CD4-positive, CD25-positive, alpha-beta regulatory T cell (primary cell): ENCODE data around the gene HOXB7. TPM values are rescaled to one million over a fixed set of nuclear protein-coding genes. Genes with fewer than 3 reads are reported as not detected.

ENCODE experiments used
- ATAC-seq, 2 donors: fragments of 150-1000 bp; cut with Tn5 transposase; one replicate each; pipeline ENCODE4 v1.10.0; 2021; ENCODE audit warnings: low read depth in 2 of 2, moderate number of reproducible peaks in 2 of 2, moderate library complexity in 1 of 2
- DNase-seq, 3 donors: peaks; one replicate each; pipeline versions ENCODE4 v3.0.0 to v3.0.0-alpha.2; 2012 to 2022; ENCODE audit warnings: mixed read lengths in 1 of 3
- H3K27ac ChIP-seq: one replicate; pipeline ENCODE4 v1.7.0; 2013; ENCODE audit warnings: mild to moderate bottlenecking, low read length; ENCODE audit not compliant: insufficient read depth, poor library complexity, severe bottlenecking
- H3K27me3 ChIP-seq: one replicate; pipeline ENCODE4 v1.7.0; 2013; ENCODE audit warnings: low read length; ENCODE audit not compliant: control insufficient read depth, insufficient read depth
- H3K36me3 ChIP-seq: one replicate; pipeline ENCODE4 v1.7.0; 2013; ENCODE audit warnings: mild to moderate bottlenecking, low read length, moderate library complexity; ENCODE audit not compliant: control insufficient read depth, insufficient read depth
- H3K4me1 ChIP-seq: 2 replicates; pipeline ENCODE4 v1.7.0; 2013; ENCODE audit warnings: mild to moderate bottlenecking, low read length; ENCODE audit not compliant: insufficient read depth, control insufficient read depth, poor library complexity, severe bottlenecking
- H3K4me3 ChIP-seq: one replicate; pipeline ENCODE4 v1.7.0; 2013; ENCODE audit warnings: low read depth, mild to moderate bottlenecking, low read length, moderate library complexity
- H3K9me3 ChIP-seq, 2 experiments: 1 replicate in 1 of 2; 2 replicates in 1 of 2; pipeline ENCODE4 v1.7.0; 2013; ENCODE audit warnings: low read length in 2 of 2, mild to moderate bottlenecking in 1 of 2, moderate library complexity in 1 of 2; ENCODE audit not compliant: control insufficient read depth in 2 of 2
- H3K27ac Mint-ChIP-seq, 3 donors: one replicate each; pipeline ENCODE4 v1.8.0; 2020 to 2022; ENCODE audit warnings: mild to moderate bottlenecking in 3 of 3, mixed read lengths in 3 of 3, moderate library complexity in 2 of 3
- H3K27me3 Mint-ChIP-seq: one replicate; pipeline ENCODE4 v1.8.0; 2022; ENCODE audit warnings: mild to moderate bottlenecking, mixed read lengths
- H3K36me3 Mint-ChIP-seq: one replicate; pipeline ENCODE4 v1.8.0; 2020; ENCODE audit warnings: mixed read lengths
- H3K4me1 Mint-ChIP-seq, 4 donors: one replicate each; pipeline ENCODE4 v1.8.0; 2020 to 2022; ENCODE audit warnings: mixed read lengths in 4 of 4, mild to moderate bottlenecking in 1 of 4
- H3K4me3 Mint-ChIP-seq, 4 donors: one replicate each; pipeline ENCODE4 v1.8.0; 2020 to 2022; ENCODE audit warnings: mild to moderate bottlenecking in 4 of 4, mixed read lengths in 4 of 4, moderate library complexity in 3 of 4
- H3K9me3 Mint-ChIP-seq, 7 donors: one replicate each; pipeline ENCODE4 v1.8.0; 2020 to 2022; ENCODE audit warnings: mixed read lengths in 7 of 7, mild to moderate bottlenecking in 3 of 7, moderate library complexity in 2 of 7
- polyA plus RNA-seq, 4 donors: library from polyadenylated mRNA; unstranded; fragments of 300-500 nt; fragmentation: Illumina TruSeq; gene quantifications; one replicate each; pipeline ENCODE4 v1.2.3, GENCODE V29; 2021
- total RNA-seq: library from RNA; stranded (reverse); gene quantifications from one replicate; pipeline ENCODE4 v1.2.3, GENCODE V29; 2022

HOXB7 gene
- total and polyA plus RNA-seq, 5 donors from 2014 or later = 0.77 to 7.2 (median 2.1) TPM

GRCh38 chr17:48578616-48579470 is 32.0 kb downstream of the HOXB7 start:
- peak overlapping the region; percentile 76 to 95 (median 88) for H3K4me3 Mint-ChIP-seq
- Histone ChIP-seq H3K4me3 (peak overlapping the region; percentile 80), H3K27ac (peak overlapping the region; percentile 33), H3K27me3 (peaks cover 23% of the 10 kb centered on the region), H3K9me3 (no peaks in the 10 kb centered on the region), H3K36me3 (no peaks in the 10 kb centered on the region), H3K4me1 (peaks cover 56% of the 10 kb centered on the region)
- H3K4me1 Mint-ChIP-seq = peaks cover 16 to 61% (median 48%) of the 10 kb centered on the region in 4 donors
- peak overlapping the region in 2 of 3 donors; percentile 72 to 94 for H3K27ac Mint-ChIP-seq
- H3K36me3 Mint-ChIP-seq = no peaks in the 10 kb centered on the region
- DNase-seq = no peak
- peak; percentile 23 to 35 for ATAC-seq
- peaks cover 64% of the 10 kb centered on the region for H3K27me3 Mint-ChIP-seq
- H3K9me3 Mint-ChIP-seq = peaks cover 0 to 2% (median 0%) of the 10 kb centered on the region in 7 donors

GRCh38 chr17:48577946-48578615 is 32.7 kb downstream of the HOXB7 start, which contains the start of gene HOXB4:
Gene HOXB4, minus strand, starts transcription at chr17:48578350. Its CDS starts 31 bp downstream, at chr17:48578319.
- peaks cover 17% of the 10 kb centered on the region for H3K27me3 ChIP-seq
- H3K27me3 Mint-ChIP-seq = peaks cover 56% of the 10 kb centered on the region
- peak within 1 kb of the TSS; percentile 33 for H3K27ac ChIP-seq
- peak within 1 kb of the TSS; percentile 88 to 95 (median 88) for H3K4me3 Mint-ChIP-seq
- peak within 1 kb of the TSS; percentile 80 for H3K4me3 ChIP-seq
- no peaks in the 10 kb centered on the region for H3K36me3 ChIP-seq
- H3K4me1 Mint-ChIP-seq = peaks cover 13 to 56% (median 45%) of the 10 kb centered on the region in 4 donors
- peaks cover 56% of the 10 kb centered on the region for H3K4me1 ChIP-seq
- no peaks in the 10 kb centered on the region for H3K9me3 ChIP-seq
- no peaks in the 10 kb centered on the region for H3K36me3 Mint-ChIP-seq
- DNase-seq (peak; percentile 52 to 75 (median 69)), ATAC-seq (peak; percentile 54 to 61)
- H3K27ac Mint-ChIP-seq = peak within 1 kb of the TSS in 2 of 3 donors; percentile 72 to 94
- peaks cover 0 to 2% (median 0%) of the 10 kb centered on the region in 7 donors for H3K9me3 Mint-ChIP-seq

DNA sequence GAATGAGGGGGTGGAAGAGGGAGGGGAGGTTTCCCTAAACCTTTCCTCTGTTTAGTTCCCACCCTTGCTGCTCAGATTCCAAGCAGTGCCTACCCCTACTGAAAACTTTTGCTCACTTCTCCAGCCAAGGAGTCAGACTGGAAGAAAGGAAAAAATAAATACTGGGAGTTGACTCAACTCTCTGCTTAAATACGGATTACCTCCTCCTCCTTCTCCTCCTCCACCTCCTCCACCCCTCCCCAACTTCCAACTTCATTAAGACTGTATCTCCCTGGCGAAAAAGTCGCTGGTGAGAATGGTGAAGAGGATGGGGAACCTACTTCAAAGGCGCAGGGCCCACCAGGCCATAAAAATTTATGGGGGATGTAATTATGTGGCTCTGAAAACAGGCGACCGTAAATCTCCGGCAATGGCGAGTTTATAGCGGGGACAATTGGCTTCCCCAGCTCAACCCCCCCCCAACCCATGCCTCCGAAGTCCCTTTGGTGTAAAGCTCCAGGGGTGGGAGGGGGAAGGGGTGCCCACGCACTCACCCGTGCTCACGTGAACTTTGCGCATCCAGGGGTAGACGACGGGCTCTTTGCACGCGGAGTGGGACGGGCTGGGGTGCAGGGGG is 33.4 kb downstream of the HOXB7 start:
- Mint-ChIP-seq H3K4me1 (peaks cover 12 to 52% (median 40%) of the 10 kb centered on the region in 4 donors), H3K36me3 (no peaks in the 10 kb centered on the region), H3K27ac (no peak overlapping the region), H3K9me3 (peaks cover 0 to 2% (median 0%) of the 10 kb centered on the region in 7 donors), H3K27me3 (peaks cover 51% of the 10 kb centered on the region), H3K4me3 (peak overlapping the region; percentile 81 to 95 (median 86))
- ATAC-seq = peak in 1 of 2 donors; percentile 32
- H3K9me3 ChIP-seq = no peaks in the 10 kb centered on the region
- H3K27ac ChIP-seq = no peak overlapping the region
- H3K4me3 ChIP-seq = peak overlapping the region; percentile 64
- H3K36me3 ChIP-seq = no peaks in the 10 kb centered on the region
- H3K4me1 ChIP-seq = peaks cover 53% of the 10 kb centered on the region
- peak in 1 of 3 donors; percentile 38 for DNase-seq
- H3K27me3 ChIP-seq = peaks cover 12% of the 10 kb centered on the region

- Mint-ChIP-seq H3K4me1 (peaks cover 9 to 48% (median 37%) of the 10 kb centered on the region in 4 donors), H3K27me3 (peaks cover 49% of the 10 kb centered on the region), H3K27ac (peak overlapping the region in 1 of 3 donors; percentile 14), H3K9me3 (peaks cover 0 to 2% (median 0%) of the 10 kb centered on the region in 7 donors), H3K36me3 (no peaks in the 10 kb centered on the region), H3K4me3 (peak overlapping the region; percentile 81 to 95 (median 86))
- no peaks in the 10 kb centered on the region for H3K9me3 ChIP-seq
- H3K36me3 ChIP-seq = no peaks in the 10 kb centered on the region
- ATAC-seq (no peak), DNase-seq (no peak)
- H3K27me3 ChIP-seq = peaks cover 12% of the 10 kb centered on the region
- peaks cover 45% of the 10 kb centered on the region for H3K4me1 ChIP-seq
- peak overlapping the region; percentile 64 for H3K4me3 ChIP-seq
- no peak overlapping the region for H3K27ac ChIP-seq
These were observed 34.1 kb downstream of the HOXB7 start for GRCh38 chr17:48576479-48577309.

- no peaks in the 10 kb centered on the region for H3K36me3 ChIP-seq
- H3K27ac ChIP-seq = no peak overlapping the region
- H3K27ac Mint-ChIP-seq = no peak overlapping the region
- no peaks in the 10 kb centered on the region for H3K9me3 ChIP-seq
- peak overlapping the region; percentile 44 to 69 (median 61) for H3K4me3 Mint-ChIP-seq
- peaks cover 37% of the 10 kb centered on the region for H3K4me1 ChIP-seq
- peaks cover 9 to 41% (median 30%) of the 10 kb centered on the region in 4 donors for H3K4me1 Mint-ChIP-seq
- peaks cover 11% of the 10 kb centered on the region for H3K27me3 ChIP-seq
- no peaks in the 10 kb centered on the region for H3K36me3 Mint-ChIP-seq
- H3K27me3 Mint-ChIP-seq = peaks cover 44% of the 10 kb centered on the region
- DNase-seq = peak in 1 of 3 donors; percentile 29
- no peaks in the 10 kb centered on the region for H3K9me3 Mint-ChIP-seq
- no peak overlapping the region for H3K4me3 ChIP-seq
- ATAC-seq = no peak
These were observed 34.9 kb downstream of the HOXB7 start for GRCh38 chr17:48575673-48576478.

- Mint-ChIP-seq H3K4me1 (peaks cover 9 to 34% (median 24%) of the 10 kb centered on the region in 4 donors), H3K27me3 (peaks cover 36% of the 10 kb centered on the region)
- H3K27me3 ChIP-seq = peaks cover 11% of the 10 kb centered on the region
These were observed 35.7 kb downstream of the HOXB7 start for GRCh38 chr17:48575066-48575582.

More at GRCh38 chr17:48575066-48575582, 35.7 kb downstream of the HOXB7 start:
- Histone ChIP-seq H3K9me3 (no peaks in the 10 kb centered on the region), H3K27ac (no peak overlapping the region), H3K4me1 (peaks cover 33% of the 10 kb centered on the region), H3K36me3 (no peaks in the 10 kb centered on the region), H3K4me3 (no peak overlapping the region)
- ATAC-seq (no peak), DNase-seq (no peak)
- H3K4me3 Mint-ChIP-seq = peak overlapping the region in 2 of 4 donors; percentile 66 to 92
- H3K36me3 Mint-ChIP-seq = no peaks in the 10 kb centered on the region
- peak overlapping the region in 1 of 3 donors; percentile 13 for H3K27ac Mint-ChIP-seq
- H3K9me3 Mint-ChIP-seq = no peaks in the 10 kb centered on the region
